Measurements from ENCODE around the gene CDYL2.

The CDYL2 gene

GRCh38 chr16:80666378-80667250 lies 137.8 kb downstream of the CDYL2 start:
- no peak for DNase-seq

DNA sequence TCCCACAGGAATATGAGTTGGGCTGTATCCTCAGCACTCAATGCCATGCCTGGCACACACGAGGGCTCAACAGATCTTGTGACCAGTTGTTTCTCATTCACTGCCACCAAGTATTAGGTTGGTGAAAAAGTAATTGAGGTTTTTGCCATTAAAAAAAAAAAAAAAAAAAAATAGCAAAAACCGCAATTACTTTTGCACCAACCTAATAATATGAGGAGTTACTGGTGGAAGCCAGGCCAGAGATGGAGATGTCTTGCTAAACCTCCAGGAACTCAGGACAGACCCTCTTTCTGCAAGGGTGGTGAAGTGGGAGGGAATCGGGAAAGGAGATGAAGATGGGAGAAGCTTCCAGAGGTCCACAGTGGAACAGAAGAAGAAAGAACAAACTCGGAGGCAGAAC lies 139.0 kb downstream of the CDYL2 start:
- DNase-seq: no peak

- no peak for DNase-seq
Measured at GRCh38 chr16:80664786-80665185, 139.6 kb downstream of the CDYL2 start.

DNA sequence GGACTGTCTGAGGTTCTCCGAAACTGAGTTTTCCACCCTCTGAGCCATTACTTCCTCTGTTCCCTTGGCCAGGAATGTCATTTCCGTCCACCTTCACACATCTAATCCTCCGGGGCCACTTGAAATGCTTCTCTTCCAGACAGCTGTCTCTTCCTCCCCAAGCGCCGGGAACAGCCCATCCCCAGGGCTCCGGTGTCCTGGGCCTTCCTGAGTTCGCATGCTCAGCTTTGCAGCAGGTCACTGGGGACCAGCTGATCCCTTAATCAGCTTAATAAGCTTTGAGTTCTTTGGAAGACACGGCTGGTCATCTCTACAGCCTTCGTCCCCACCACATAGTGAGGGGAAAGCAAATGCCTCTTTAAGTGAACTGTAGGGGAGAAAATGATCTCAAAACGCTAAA lies 140.2 kb downstream of the CDYL2 start:
- no peak for DNase-seq

GRCh38 chr16:80663078-80663477 lies 141.3 kb downstream of the CDYL2 start:
- no peak for DNase-seq

DNA sequence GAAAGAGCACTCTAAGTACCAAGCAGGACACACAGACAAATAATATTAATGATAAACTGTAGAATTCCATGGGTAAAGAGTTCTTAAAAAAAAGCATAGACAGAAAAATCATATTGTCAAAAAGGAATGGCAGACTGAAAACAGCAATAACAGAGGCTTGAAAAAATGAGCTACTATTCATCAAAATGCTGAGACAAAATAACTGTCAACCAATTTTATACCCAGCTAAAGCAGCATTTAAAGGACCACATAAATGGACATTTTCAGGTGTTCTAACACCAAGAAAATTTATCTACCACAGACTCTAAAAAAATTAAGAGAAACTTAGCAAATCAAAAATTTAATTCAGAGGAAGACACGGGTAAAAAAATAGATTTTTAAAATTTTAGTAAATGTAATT lies 144.5 kb downstream of the CDYL2 start:
- no peak for DNase-seq

- DNase-seq: no peak
Measured at GRCh38 chr16:80656711-80657150, 147.7 kb downstream of the CDYL2 start.

GRCh38 chr16:80656161-80656560 lies 148.2 kb downstream of the CDYL2 start:
- no peak for DNase-seq

GRCh38 chr16:80655751-80656150 lies 148.6 kb downstream of the CDYL2 start:
- DNase-seq: no peak

- DNase-seq: no peak
Measured at GRCh38 chr16:80654094-80654862, 150.1 kb downstream of the CDYL2 start.

- DNase-seq: no peak
Measured at GRCh38 chr16:80652441-80652840, 152.0 kb downstream of the CDYL2 start.

- DNase-seq: peak; percentile 15 to 16
Measured at GRCh38 chr16:80650281-80650680, 154.1 kb downstream of the CDYL2 start.

DNA sequence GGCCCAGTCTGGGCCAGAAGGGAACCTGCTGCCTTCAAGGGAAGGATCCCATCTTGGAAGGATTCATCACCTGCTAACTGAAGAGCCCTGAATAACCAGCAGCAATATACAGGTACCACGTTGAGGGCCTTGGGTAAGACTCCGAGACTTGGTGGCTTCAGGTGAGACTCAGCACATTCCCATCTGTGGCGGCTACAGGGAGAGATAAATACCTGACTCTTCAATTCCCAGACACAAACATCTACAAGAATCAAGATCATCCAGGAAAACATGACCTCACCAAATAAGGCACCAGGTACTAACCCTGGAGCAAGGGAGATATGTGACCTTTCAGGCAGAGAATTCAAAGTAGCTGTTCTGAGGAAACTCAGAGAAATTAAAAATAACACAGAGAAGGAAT lies 164.1 kb downstream of the CDYL2 start:
- no peak for DNase-seq

DNA sequence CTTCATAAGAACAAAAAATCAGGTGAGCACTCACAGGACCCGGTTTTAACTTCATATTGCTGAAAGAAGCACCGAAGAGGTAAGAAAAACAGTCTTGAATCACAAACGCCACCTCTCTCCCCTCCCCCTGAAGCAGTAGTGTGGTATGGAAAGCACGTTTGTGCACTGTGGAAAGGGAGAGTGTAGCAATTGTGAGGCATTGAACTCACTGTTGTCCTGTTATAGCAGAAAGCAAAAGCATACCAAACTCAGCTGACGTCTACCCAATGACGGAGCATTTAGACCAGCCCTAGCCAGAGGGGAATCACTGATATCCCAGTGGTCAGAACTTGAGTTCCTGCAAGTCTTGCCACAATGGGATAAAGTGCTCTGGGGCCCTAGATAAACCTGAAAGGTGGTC lies 164.8 kb downstream of the CDYL2 start:
- DNase-seq: no peak

- no peak for DNase-seq
Measured at GRCh38 chr16:80637621-80638020, 166.8 kb downstream of the CDYL2 start.

GRCh38 chr16:80631581-80631980 lies 172.8 kb downstream of the CDYL2 start:
- no peak for DNase-seq

DNA sequence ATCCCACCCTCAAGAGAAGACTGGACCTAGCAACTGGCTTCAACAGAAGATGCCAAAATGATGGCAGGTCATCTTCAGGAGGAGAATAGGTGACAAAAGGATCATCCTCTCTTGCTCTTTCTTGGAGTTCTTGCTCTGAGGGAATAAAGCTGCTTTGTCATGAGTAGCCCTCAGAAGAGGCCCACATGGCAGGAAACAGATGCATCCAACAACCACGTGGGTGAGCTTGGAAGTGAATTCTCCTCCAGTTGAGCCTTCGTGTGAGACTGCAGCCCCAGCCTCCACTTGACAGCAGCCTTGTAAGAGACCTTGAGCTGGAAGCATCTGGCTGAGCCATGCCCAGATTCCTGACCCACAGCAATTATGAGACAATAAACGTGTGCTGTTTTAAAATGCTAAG lies 176.1 kb downstream of the CDYL2 start:
- no peak for DNase-seq

- DNase-seq: no peak
Measured at GRCh38 chr16:80627108-80627507, 177.3 kb downstream of the CDYL2 start.

GRCh38 chr16:80623376-80623775 lies 181.0 kb downstream of the CDYL2 start:
- no peak for DNase-seq

DNA sequence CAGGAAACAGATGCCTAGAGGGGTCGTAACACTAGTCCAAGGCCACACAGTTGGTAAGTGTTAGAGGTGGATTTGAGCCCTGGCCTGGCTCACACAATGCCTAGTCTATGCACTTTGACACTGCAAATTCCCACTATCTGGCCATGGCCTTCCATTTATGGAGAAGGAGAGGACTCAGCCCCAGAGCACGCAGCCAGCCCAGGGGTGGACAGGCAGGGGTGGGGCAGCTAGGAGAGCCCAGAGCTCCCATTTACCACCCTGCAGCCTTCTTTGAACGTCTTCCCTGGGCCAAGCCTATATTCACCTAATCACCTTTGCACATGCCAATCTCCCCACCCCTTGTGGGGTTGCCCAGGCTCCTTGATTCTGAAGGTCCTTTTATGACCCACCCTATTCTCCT lies 182.4 kb downstream of the CDYL2 start:
- DNase-seq: no peak

- no peak for DNase-seq
Measured at GRCh38 chr16:80620736-80621605, 183.4 kb downstream of the CDYL2 start.

GRCh38 chr16:80619824-80620223 lies 184.6 kb downstream of the CDYL2 start:
- DNase-seq: no peak

Measured in Kasumi-1 (cell line).